GM18951 (cell line): ENCODE results near the gene NKAIN4.

ENCODE experiments used
- POLR2A ChIP-seq: IDR thresholded peaks from 4 replicates; pipeline ENCODE4 v1.6.1; 2011; ENCODE audit warnings: mild to moderate bottlenecking; ENCODE audit not compliant: insufficient read length, insufficient read depth; ENCODE audit errors: extremely low read depth
- in situ Hi-C: fragments of 300-500 bp; cut with MboI; formaldehyde crosslinking; loops from one replicate; pipeline ENCODE4 v1.12.0; 2022; ENCODE audit warnings: low sequenced_read_pairs, mixed read lengths, inconsistent platforms; ENCODE audit not compliant: unreplicated experiment

NKAIN4 gene

GRCh38 chr20:63215101-63216040 is 38.9 kb downstream of the NKAIN4 start:
- no peak for TF ChIP-seq POLR2A
- in situ Hi-C loops: no loop called here

DNA sequence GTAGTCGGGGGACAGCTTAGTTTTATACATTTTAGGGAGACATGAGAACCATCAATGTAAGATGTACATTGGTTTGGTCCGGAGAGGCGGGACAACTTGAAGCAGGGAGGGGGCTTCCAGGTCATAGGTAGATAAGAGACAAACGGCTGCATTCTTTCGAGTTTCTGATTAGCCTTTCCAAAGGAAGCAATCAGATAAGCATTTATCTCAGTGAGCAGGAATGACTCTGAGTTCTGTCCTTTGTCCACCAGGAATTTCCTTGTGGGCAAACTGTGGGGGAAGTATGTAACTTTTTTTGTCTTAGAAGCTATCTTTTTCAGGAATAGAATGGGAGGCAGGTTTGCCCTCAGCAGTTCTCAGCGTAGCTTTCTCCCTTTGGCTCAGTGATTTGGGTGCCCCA is 39.7 kb downstream of the NKAIN4 start:
- in situ Hi-C loops: no loop called here

DNA sequence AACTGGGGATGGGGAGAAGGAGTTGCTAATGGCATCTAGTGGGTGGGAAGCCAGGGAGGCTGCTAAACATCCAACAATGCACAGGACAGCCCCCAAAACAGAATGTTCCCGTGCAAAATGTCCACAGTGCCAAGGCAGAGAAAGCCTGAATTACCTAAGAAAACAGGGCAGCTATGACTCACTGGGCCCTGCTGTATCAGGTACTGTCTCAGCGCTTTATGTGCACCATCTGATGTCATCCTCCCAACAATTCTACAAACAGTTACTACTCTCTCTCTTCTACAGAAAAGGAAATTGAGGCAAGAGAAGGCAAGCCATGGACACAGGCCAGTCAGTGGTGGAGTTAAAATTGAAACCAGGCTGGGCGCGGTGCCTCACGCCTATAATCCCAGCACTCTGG is 41.5 kb downstream of the NKAIN4 start:
- in situ Hi-C loops: no loop called here
- TF ChIP-seq POLR2A: no peak

More for the DNA sequence above, 39.7 kb downstream of the NKAIN4 start:
- TF ChIP-seq POLR2A: no peak

DNA sequence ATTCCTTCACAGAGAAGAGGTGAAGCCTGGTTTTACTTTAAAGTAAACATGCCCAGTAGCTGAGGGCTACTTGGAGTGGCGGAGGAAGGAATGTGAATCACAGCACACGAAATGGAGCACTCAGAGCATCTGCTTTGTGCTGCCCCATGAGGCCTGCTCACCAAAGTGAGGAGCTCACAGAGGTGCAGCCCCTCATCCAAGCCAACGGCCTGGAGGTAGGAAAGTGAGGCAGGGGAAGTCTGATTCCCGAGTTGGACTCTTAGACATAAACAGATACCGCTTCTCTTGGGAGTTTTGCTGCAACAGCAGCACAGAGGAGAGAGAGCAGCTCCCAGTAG is 41.9 kb downstream of the NKAIN4 start:
- TF ChIP-seq POLR2A: no peak
- in situ Hi-C loops: no loop called here

- in situ Hi-C loops: no loop called here
- TF ChIP-seq POLR2A: no peak
Observed at GRCh38 chr20:63210011-63210605, 44.2 kb downstream of the NKAIN4 start.

- TF ChIP-seq POLR2A: no peak
- in situ Hi-C loops: no loop called here
Observed at GRCh38 chr20:63208346-63208909, 45.8 kb downstream of the NKAIN4 start.

DNA sequence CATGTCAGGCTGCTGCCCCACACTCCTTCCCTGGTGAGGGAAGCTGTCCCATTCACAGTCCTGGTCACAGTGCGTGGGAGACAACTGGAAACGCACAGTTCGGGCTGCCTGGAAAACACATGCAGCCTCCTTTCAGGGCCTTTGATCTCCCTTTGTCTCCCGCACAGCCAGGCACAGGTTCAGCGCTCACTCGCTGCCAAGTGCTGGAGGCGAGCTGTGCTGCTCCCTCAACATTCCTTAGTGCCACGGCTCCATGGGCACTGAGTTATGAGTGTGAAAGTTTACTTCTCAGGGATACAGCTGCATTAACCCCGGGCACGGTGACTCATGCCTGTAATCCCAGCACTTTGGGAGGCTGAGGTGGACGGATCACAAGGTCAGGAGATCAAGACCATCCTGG is 47.4 kb downstream of the NKAIN4 start:
- in situ Hi-C loops: no loop called here
- no peak for TF ChIP-seq POLR2A

DNA sequence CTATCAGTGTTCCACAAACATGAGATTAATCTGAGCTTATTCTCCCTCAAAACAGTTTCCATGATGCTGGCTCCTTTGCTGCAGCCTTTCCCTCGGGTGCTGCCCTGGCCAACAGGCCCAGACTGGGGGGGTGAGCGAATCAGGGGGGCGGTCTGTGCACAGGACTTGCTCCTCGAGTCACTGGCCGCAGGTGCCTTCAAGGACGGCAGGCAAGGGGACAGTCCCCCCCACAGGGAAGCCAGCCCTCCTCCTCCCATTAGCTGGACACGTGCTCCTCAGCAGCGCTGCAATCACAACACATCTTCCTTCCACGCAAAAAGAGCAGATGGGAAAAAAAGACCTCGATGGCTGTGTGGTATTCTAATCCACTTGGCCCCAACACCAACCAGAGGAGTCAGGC is 48.4 kb downstream of the NKAIN4 start:
- in situ Hi-C loops: no loop called here
- no peak for TF ChIP-seq POLR2A

DNA sequence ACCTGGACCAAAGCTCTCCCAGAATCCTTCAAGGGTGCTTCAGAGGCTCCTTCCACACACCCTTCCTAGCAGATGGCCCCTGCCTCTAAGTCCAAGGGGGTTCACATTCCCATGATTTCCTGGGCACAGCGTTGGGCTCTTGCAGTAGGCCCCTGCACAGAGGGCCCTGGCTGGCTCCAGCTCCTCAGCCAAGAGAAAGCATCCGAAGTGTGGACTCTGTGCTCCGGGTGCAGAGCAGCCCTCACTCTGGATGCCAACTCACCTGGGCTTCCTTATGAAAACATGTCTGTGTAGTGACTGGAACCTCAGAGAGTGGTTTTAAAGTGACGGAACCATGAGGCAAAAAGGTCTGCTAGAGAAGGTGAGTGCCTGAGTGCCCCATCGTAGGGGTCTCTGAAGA is 49.9 kb downstream of the NKAIN4 start:
- in situ Hi-C loops: no loop called here
- TF ChIP-seq POLR2A: no peak

DNA sequence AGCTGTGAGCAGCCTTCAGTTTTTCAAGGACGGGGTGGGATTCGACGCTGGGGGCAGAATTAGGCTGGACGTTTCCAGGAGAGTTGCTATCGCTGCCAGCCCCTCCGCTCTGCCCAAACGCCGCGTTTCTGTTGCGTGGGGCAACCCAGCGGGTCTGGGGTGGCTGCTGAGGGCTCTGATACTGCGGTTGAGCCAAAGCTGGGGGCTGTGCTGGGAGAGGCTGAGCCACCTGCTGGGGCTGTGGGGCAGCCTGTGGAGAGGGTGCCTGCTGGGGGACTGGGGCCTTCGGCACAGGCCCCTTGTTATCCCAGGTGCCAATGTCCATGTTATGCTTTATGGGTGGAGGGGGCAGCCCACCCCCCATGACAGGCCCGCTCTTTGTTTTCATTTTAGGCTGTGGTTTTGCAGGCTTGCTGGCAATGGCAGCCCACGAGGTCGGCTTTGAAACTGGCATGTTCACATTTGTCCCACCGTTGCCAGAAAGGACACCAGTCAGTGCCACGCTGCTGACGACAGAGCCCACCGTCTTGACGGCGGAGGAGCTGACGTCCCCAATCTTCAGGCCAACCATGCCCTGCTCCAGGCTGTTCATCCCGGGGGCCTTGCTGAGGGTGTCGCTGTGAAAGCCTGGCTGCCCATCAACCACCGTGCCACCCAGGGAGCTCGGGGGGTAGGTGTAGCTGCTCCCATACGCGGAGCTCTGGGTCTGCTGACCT is 51.3 kb downstream of the NKAIN4 start:
- in situ Hi-C loops: no loop called here

DNA sequence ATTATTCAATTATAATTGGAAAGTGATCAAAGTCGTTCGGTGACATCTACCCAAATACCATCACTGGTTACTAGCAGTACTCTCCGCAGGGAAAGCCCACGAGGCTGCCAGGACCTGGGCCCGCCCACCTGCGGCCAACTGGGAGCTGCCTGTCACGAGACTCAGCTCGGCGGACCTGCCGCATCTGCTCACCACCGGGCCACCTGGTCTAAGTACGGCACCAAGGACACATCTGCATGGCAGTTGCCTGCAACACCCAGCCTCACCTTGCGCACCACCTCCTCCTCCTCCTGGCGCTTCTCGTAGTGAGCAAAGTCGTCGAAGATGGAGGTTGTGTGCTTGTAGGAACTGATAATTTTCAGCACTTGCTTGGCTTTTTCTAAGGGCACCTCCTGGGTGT is 52.2 kb downstream of the NKAIN4 start:
- in situ Hi-C loops: no loop called here
- no peak for TF ChIP-seq POLR2A

More for the DNA sequence above, 51.3 kb downstream of the NKAIN4 start:
- TF ChIP-seq POLR2A: peak; percentile 7

DNA sequence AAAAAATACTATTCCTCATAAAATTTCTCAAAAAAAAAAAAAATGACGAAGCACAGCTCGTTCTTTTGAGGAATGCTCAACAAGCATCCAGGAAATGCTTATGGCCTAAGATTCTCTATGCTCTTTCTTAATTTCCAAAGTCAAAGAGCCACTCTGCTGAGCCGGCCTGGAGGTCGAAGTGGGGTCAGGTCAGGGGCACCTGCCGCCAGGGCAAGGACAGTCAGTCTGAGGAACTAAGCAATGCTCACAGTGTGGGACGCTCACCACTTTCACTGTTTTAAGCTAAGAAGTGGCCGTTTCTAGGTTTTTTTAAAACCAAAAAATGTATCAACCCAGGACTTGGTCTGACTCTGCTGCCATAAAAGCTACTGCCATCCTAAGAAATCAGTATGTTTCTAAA is 55.7 kb downstream of the NKAIN4 start:
- TF ChIP-seq POLR2A: no peak
- in situ Hi-C loops: no loop called here

GRCh38 chr20:63196768-63197470 is 57.3 kb downstream of the NKAIN4 start:
- in situ Hi-C loops: no loop called here
- no peak for TF ChIP-seq POLR2A
